IPS-18c (cell line): ENCODE measurements around the gene SLC6A19.
"Not testable (repeated sequence)": the region's sequence is repeated elsewhere in the genome, so short reads cannot be mapped to it uniquely, and the experiment has no call there.

Experiments used
- H3K4me3 ChIP-seq: 2 replicates; pipeline ENCODE4 v1.7.0; 2013; ENCODE audit warnings: low read depth, mild to moderate bottlenecking, low read length, moderate library complexity; ENCODE audit not compliant: insufficient read depth
- H3K9me3 ChIP-seq: one replicate; pipeline ENCODE4 v1.6.1; 2013; ENCODE audit warnings: mild to moderate bottlenecking, low read length, moderate library complexity; ENCODE audit not compliant: control insufficient read depth, insufficient read depth

Gene SLC6A19

DNA sequence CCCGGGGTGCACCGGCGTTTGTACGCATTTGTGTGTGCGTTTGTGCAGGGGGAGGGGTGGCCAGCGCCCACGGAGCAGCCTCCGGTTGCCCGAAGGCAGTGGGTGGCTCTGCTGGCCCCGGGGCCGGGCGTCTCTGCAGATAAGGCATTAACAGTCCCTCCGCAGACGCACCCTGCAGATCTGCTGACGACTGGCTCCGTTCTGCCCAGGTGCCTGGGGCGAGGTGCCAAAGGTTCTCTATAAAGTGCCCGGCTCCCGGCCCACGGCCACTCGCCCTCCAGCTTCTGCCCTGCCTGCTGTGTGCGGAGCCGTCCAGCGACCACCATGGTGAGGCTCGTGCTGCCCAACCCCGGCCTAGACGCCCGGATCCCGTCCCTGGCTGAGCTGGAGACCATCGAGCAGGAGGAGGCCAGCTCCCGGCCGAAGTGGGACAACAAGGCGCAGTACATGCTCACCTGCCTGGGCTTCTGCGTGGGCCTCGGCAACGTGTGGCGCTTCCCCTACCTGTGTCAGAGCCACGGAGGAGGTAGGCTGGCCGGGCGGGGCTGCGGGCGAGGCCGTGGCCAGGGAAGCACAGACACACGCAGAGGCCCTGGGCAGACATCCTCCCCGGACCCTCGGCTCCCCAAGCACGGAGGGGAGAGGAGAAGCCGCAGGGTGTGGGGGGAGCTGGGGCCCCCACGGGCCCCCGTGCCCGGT, at the start of gene SLC6A19:
Gene SLC6A19, plus strand, starts transcription at position 269 of the 699 bp plus-strand sequence. Its CDS starts 56 bp downstream, at position 325.
- Histone ChIP-seq H3K4me3 (no peak within 1 kb of the TSS), H3K9me3 (no peaks in the 10 kb centered on the region)

DNA sequence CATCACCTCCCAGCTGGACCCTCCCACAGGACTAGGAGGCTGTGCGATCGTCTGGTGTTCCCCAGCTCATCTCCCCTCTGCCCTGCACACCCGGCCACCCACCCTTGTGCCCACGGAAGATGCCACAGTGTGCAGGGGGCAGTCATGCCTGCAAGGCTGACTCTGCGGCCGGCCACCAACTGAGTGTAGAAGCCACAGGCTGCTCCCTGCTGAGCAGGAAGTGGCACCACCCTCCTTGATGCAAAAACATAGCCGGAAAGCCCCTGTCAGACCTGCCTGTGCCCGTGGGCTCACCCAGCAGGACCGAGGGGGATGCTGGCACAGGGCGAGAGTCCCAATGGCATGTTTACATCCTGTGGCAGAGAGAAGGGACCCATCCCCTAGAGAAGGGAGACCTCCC, 49.2 kb upstream of the SLC6A19 start:
- no peak overlapping the region for H3K4me3 ChIP-seq
- H3K9me3 ChIP-seq: no peaks in the 10 kb centered on the region

DNA sequence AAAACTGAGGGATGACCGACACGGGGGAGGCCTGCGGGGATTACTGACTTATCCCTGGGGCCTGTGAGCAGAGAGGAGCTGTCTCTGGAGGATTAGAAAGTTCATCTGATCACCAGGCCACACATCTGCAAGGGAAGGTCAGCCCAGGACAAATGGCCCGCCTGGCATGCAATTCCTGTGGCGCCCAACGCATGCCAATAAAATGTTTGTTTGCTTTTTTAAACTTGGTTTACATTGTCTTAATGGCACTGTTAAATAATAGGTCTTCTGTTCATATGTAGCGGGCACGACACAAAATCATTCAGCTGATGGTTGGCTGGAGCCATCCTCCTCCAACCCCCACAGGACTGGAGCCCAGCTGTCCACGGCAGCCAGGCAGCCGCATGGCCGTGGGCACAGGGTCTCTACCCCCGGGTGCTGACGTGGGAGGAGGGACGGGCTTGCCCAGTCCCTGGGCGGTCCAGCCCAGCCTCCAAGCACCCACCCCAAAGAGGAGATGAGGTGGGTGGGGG, 48.6 kb upstream of the SLC6A19 start:
- Histone ChIP-seq H3K9me3 (no peaks in the 10 kb centered on the region), H3K4me3 (no peak overlapping the region)

DNA sequence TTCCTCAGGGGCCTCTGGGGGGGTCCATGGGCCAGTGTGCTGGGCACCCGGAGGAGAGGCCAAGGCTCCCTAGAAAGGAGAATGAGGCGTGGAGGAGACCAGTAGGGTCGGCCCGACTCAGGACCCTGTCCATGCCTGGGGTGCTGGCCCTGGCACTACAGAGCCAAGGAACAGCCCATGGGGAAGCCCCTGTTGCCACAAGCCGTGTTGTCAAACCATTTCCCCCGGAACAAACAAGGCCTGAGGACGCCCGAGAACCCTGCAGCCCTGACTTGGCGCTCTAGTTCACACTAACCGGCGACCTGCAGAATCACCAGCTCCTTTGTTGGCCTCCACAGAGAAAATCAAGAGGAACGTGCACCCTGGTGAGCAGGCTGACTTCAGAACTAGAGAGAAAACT, 48.0 kb upstream of the SLC6A19 start:
- Histone ChIP-seq H3K4me3 (no peak overlapping the region), H3K9me3 (no peaks in the 10 kb centered on the region)

GRCh38 chr5:1155191-1156032, 46.0 kb upstream of the SLC6A19 start:
- peak overlapping the region; percentile 3; the same call in 1 of the 2 replicates for H3K4me3 ChIP-seq

DNA sequence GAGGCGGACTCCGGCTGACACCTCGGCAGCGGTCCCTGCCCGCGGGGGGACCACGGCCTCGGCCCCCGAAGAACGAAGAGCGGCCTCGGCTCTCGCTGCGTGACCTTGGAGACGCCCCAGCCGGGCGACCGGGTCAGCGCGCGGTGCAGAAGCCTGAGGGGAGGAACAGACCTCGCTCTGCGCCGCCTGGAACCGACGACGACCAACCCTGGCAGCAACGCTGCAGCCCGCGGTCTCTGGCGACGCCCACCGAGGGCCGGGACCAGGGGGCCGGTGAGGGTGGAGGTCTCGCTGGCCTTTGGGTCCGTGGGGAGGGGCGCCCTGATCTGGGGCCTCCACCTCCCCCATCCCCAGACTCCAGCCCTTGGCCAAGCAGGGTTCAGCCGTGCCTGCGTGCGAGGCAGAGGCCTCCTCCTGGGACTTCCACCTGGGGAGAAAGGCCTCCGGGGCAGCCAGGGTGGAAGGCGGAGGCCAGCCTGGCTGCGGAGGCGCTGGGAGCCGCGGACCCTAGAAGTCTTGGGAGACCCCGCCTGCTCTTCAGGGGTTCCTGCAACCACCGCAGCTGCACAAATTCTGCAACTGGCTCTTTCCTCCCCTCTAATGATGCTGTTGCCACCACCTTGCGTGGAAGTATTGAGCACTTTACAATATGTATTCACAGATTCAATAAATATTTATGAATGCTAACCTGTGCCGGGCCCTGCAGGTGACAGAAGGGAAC, 45.2 kb upstream of the SLC6A19 start:
- Histone ChIP-seq H3K4me3 (peak overlapping the region; percentile 34), H3K9me3 (peaks cover 3% of the 10 kb centered on the region)

More at GRCh38 chr5:1155191-1156032, 46.0 kb upstream of the SLC6A19 start:
- peaks cover 3% of the 10 kb centered on the region for H3K9me3 ChIP-seq

DNA sequence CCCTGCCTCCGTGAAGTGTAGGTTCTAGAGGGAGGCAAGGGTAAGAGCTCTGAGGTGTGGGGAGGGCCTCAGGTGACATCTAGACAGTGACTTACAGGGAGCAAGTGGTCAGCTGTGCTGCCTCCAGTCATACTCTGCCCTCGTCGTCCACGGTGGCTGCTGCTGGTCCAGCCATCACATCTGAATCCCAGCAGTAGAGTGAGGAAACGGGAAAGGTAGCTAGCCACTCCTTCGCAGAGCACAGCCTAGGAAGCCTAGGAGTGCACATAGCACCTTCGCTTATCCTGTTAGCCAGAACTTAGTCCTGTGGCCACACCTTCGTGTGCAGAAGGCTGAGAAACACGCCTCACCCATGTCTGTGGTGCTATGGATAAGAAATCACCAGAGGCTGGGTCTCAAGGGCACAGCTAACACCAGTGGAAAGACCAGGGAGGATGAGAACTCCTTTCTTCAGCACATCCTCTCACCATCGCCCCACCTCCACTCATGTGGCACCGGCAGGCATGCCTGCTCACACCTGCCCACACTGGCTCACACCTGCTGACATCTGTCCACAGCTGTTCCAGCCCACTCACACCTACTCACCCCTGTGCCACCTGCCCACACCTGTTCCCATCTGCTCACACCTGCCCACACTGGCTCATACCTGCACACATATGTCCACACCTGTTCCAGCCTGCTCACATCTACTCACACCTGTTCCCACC, 44.5 kb upstream of the SLC6A19 start:
- Histone ChIP-seq H3K4me3 (no peak overlapping the region; the same call in 1 of the 2 replicates), H3K9me3 (peaks cover 3% of the 10 kb centered on the region)

- not testable (repeated sequence) for H3K9me3 ChIP-seq, H3K4me3 ChIP-seq
These were observed 43.9 kb upstream of the SLC6A19 start for GRCh38 chr5:1157461-1157986.

- Histone ChIP-seq H3K9me3 (peaks cover 3% of the 10 kb centered on the region), H3K4me3 (no peak overlapping the region)
These were observed 42.6 kb upstream of the SLC6A19 start for GRCh38 chr5:1158647-1159340.

DNA sequence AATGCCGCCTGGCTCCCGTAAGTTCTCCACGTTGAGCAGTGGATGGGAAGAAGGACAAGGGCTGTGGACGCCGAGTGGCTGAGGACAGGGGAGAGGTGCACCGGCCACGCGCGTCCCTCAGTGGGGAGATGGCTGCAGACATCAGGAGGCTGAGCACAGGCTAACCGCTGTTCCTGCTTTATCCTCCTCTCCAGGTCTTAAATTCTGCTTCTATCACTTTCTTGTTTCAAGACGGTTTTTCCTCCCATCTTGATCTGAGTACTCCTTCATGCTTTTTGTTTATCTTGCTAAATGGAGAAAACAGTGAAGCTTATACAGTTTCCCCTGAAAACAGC, 42.1 kb upstream of the SLC6A19 start:
- no peak overlapping the region for H3K4me3 ChIP-seq
- H3K9me3 ChIP-seq: peaks cover 3% of the 10 kb centered on the region

- H3K9me3 ChIP-seq: peaks cover 3% of the 10 kb centered on the region
- no peak overlapping the region for H3K4me3 ChIP-seq
These were observed 41.5 kb upstream of the SLC6A19 start for GRCh38 chr5:1159774-1160406.

DNA sequence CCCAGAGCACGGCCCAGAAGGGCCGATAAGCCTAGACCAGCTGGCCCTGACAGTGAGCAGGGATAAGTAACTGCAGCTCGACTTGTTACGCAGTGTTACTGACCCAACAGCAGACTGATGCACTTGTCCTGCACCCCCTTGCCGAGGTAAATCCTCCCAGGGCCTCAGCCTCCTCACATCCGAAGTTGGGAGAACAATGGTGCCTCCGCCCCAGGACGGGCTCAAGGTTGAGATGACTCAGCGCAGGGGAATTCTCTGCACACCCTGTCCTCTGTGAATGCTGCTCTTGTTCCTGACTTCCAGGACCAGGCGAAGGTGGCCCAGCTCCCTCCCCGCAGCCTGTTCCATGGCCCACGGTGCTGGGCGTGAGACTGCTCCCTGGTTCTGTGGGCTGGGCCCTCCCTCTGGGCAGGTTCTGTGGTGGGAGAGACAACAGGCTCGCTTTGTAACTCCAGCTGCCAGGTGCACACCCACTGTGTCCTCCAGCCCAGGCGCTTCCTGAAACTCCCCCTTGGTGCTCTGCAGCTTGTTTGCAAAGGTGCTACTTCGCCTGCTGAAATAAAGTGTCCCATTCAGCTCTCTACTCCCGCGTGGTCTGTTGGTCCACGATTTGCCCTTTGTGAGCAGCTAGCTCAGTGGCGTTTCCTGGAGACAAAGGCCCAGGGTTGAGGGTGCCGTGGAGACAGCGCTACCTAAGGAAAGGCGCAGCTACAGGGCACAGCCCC, 40.1 kb upstream of the SLC6A19 start:
- H3K4me3 ChIP-seq: no peak overlapping the region

DNA sequence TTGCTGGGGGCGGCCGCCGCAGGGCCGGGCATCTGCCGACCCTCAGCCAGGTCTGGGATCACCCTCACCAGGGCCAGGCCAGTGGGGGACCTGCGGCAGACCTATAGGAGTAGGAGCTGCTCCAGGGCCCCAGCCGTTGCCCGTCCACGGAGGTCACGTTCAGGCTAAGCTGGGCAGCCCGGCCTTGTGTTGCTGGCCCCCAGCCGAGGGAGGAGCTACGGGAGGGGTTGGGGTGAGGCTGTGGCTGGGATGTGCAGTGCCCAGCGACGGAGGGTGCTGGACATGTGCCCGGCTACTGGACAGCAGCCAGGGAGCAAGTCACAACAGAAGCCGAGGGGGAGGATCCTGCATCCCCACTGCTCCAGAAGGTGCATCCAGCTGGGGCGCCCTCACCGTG, 39.6 kb upstream of the SLC6A19 start:
- Histone ChIP-seq H3K9me3 (peaks cover 3% of the 10 kb centered on the region), H3K4me3 (no peak overlapping the region)

More for the DNA sequence above, 40.1 kb upstream of the SLC6A19 start:
- peaks cover 3% of the 10 kb centered on the region for H3K9me3 ChIP-seq

DNA sequence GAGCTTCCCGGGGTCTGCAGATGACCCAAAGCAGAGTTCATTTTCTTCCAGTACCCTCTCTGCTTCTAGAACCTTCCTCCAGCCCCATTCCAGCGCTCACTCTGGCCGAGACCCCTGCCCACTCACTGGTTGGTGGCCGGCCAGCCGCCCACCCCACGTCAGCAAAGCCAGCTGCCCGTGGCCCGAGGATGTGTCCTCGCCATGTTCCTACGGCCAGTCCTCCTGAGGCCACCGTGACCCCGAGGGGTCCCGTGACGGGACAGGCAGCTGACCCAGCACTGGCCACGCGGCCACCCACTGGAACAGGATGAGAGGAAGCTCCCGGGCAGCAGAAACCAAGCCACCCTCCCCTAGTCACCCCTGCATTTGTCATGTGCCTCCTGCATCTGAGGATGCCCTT, 39.1 kb upstream of the SLC6A19 start:
- H3K9me3 ChIP-seq: peaks cover 3% of the 10 kb centered on the region
- H3K4me3 ChIP-seq: no peak overlapping the region

- Histone ChIP-seq H3K4me3 (no peak overlapping the region), H3K9me3 (peaks cover 3% of the 10 kb centered on the region)
These were observed 38.6 kb upstream of the SLC6A19 start for GRCh38 chr5:1162751-1163150.
